Astrocyte (in vitro differentiated cells and primary cell): ENCODE measurements around the gene MYMK. TPM values are rescaled to one million over a fixed set of nuclear protein-coding genes. Genes with fewer than 3 reads are reported as not detected.
A peak's percentile ranks its signal among the peaks of the same experiment; 100 is the strongest.

ENCODE experiments used
- DNase-seq: peaks from one replicate; pipeline ENCODE4 v3.0.0-alpha.2; 2010; ENCODE audit warnings: low read depth
- FAIRE-seq: peaks from 2 replicates; lab custom pipeline; 2011; peaks lifted over from hg19 to GRCh38; lab: Jason Lieb, UNC
- H2AFZ ChIP-seq: 2 replicates; pipeline ENCODE4 v1.6.0; 2012; ENCODE audit warnings: low read depth, low read length, inconsistent platforms
- H3K27ac ChIP-seq: 2 replicates; pipeline ENCODE4 v1.5.1; 2011; ENCODE audit warnings: low read depth, low read length, inconsistent platforms
- H3K27me3 ChIP-seq: 2 replicates; pipeline ENCODE4 v1.6.0; 2011; ENCODE audit warnings: low read length, inconsistent platforms; ENCODE audit not compliant: insufficient read depth
- H3K36me3 ChIP-seq: 2 replicates; pipeline ENCODE4 v1.5.1; 2011; ENCODE audit warnings: low read length, inconsistent platforms; ENCODE audit not compliant: insufficient read depth
- H3K4me1 ChIP-seq: 2 replicates; pipeline ENCODE4 v1.5.1; 2011; ENCODE audit warnings: low read length, inconsistent platforms; ENCODE audit not compliant: insufficient read depth
- H3K4me2 ChIP-seq: 2 replicates; pipeline ENCODE4 v1.6.0; 2012; ENCODE audit warnings: low read length, inconsistent platforms
- H3K4me3 ChIP-seq: 2 replicates; pipeline ENCODE4 v1.5.1; 2011; ENCODE audit warnings: low read depth, mild to moderate bottlenecking, low read length, inconsistent platforms; ENCODE audit not compliant: insufficient read depth
- H3K79me2 ChIP-seq: 2 replicates; pipeline ENCODE4 v1.6.0; 2012; ENCODE audit warnings: mild to moderate bottlenecking, low read length, inconsistent platforms; ENCODE audit not compliant: insufficient read depth
- H3K9ac ChIP-seq: 2 replicates; pipeline ENCODE4 v1.6.0; 2012; ENCODE audit warnings: mild to moderate bottlenecking, low read length, inconsistent platforms
- H3K9me3 ChIP-seq: 2 replicates; pipeline ENCODE4 v1.5.1; 2012; ENCODE audit warnings: low read depth, mild to moderate bottlenecking, low read length, inconsistent platforms; ENCODE audit not compliant: insufficient read depth
- H4K20me1 ChIP-seq: 2 replicates; pipeline ENCODE4 v1.6.0; 2012; ENCODE audit warnings: low read length, inconsistent platforms; ENCODE audit not compliant: insufficient read depth
- H3K27ac Mint-ChIP-seq: one replicate; pipeline ENCODE4 v1.8.0; 2021; ENCODE audit warnings: mild to moderate bottlenecking, mixed read lengths; ENCODE audit not compliant: unreplicated experiment
- H3K27me3 Mint-ChIP-seq: one replicate; pipeline ENCODE4 v1.8.0; 2021; ENCODE audit warnings: low read depth, mixed read lengths; ENCODE audit not compliant: unreplicated experiment
- H3K36me3 Mint-ChIP-seq: one replicate; pipeline ENCODE4 v1.8.0; 2021; ENCODE audit warnings: low read depth, mixed read lengths; ENCODE audit not compliant: unreplicated experiment
- H3K4me1 Mint-ChIP-seq: one replicate; pipeline ENCODE4 v1.8.0; 2021; ENCODE audit warnings: low read depth, mixed read lengths; ENCODE audit not compliant: unreplicated experiment
- H3K4me3 Mint-ChIP-seq: one replicate; pipeline ENCODE4 v1.8.0; 2021; ENCODE audit warnings: mild to moderate bottlenecking, moderate library complexity, mixed read lengths; ENCODE audit not compliant: unreplicated experiment
- H3K9me3 Mint-ChIP-seq: one replicate; pipeline ENCODE4 v1.8.0; 2021; ENCODE audit warnings: mild to moderate bottlenecking, mixed read lengths; ENCODE audit not compliant: unreplicated experiment
- CTCF ChIP-seq: IDR thresholded peaks from 2 replicates; pipeline ENCODE4 v1.5.1; 2011; ENCODE audit warnings: low read depth, mild to moderate bottlenecking, inconsistent platforms, low read length, moderate library complexity; ENCODE audit not compliant: insufficient read depth
- EZH2 ChIP-seq: IDR thresholded peaks from 2 replicates; pipeline ENCODE4 v1.6.1; 2012; ENCODE audit warnings: mild to moderate bottlenecking, low read length, inconsistent platforms; ENCODE audit not compliant: insufficient read depth
- total RNA-seq: library from RNA; stranded (reverse); gene quantifications from 2 replicates; pipeline ENCODE4 v1.2.1, GENCODE V29; 2021

Gene MYMK
- total RNA-seq, 1 donor from 2014 or later = not detected

GRCh38 chr9:133505901-133506652 is 18.7 kb downstream of the MYMK start:
- no peak for FAIRE-seq
- Histone ChIP-seq H3K9ac (no peak overlapping the region), H3K79me2 (no peaks in the 10 kb centered on the region), H3K36me3 (no peaks in the 10 kb centered on the region), H3K27ac (no peak overlapping the region), H3K4me3 (no peak overlapping the region), H3K4me2 (no peak overlapping the region), H4K20me1 (no peaks in the 10 kb centered on the region), H2AFZ (no peak overlapping the region), H3K9me3 (peaks cover 7% of the 10 kb centered on the region), H3K4me1 (peaks cover 25% of the 10 kb centered on the region), H3K27me3 (peaks cover 4% of the 10 kb centered on the region)
- no peak overlapping the region for H3K27ac Mint-ChIP-seq
- H3K36me3 Mint-ChIP-seq = peaks cover under 1% of the 10 kb centered on the region
- H3K4me1 Mint-ChIP-seq = peaks cover 14% of the 10 kb centered on the region
- H3K27me3 Mint-ChIP-seq = peaks cover 18% of the 10 kb centered on the region
- TF ChIP-seq CTCF (no peak), EZH2 (no peak)
- DNase-seq = no peak
- H3K9me3 Mint-ChIP-seq = peaks cover 19% of the 10 kb centered on the region
- no peak overlapping the region for H3K4me3 Mint-ChIP-seq

- Histone ChIP-seq H2AFZ (no peak overlapping the region), H3K4me2 (no peak overlapping the region), H3K27ac (no peak overlapping the region), H4K20me1 (no peaks in the 10 kb centered on the region), H3K79me2 (no peaks in the 10 kb centered on the region), H3K4me1 (peaks cover 25% of the 10 kb centered on the region), H3K27me3 (peaks cover 4% of the 10 kb centered on the region), H3K9me3 (peaks cover 9% of the 10 kb centered on the region), H3K4me3 (no peak overlapping the region), H3K36me3 (no peaks in the 10 kb centered on the region), H3K9ac (no peak overlapping the region)
- Mint-ChIP-seq H3K27ac (peak overlapping the region; percentile 78), H3K36me3 (peaks cover 2% of the 10 kb centered on the region), H3K9me3 (peaks cover 20% of the 10 kb centered on the region), H3K4me3 (no peak overlapping the region), H3K27me3 (peaks cover 22% of the 10 kb centered on the region), H3K4me1 (peaks cover 14% of the 10 kb centered on the region)
- no peak for FAIRE-seq
- TF ChIP-seq EZH2 = no peak
- no peak for TF ChIP-seq CTCF
- DNase-seq = peak; percentile 25
These were observed 19.5 kb downstream of the MYMK start for GRCh38 chr9:133505186-133505830.

GRCh38 chr9:133502112-133502511 is 22.6 kb downstream of the MYMK start:
- no peak for FAIRE-seq
- Histone ChIP-seq H3K9me3 (peaks cover 9% of the 10 kb centered on the region), H2AFZ (no peak overlapping the region), H3K4me1 (peaks cover 12% of the 10 kb centered on the region), H3K4me3 (no peak overlapping the region), H4K20me1 (no peaks in the 10 kb centered on the region), H3K9ac (no peak overlapping the region), H3K79me2 (no peaks in the 10 kb centered on the region), H3K27me3 (peaks cover 12% of the 10 kb centered on the region), H3K27ac (no peak overlapping the region), H3K4me2 (no peak overlapping the region), H3K36me3 (no peaks in the 10 kb centered on the region)
- Mint-ChIP-seq H3K36me3 (peaks cover 2% of the 10 kb centered on the region), H3K9me3 (peaks cover 25% of the 10 kb centered on the region), H3K4me3 (no peak overlapping the region), H3K27me3 (peaks cover 36% of the 10 kb centered on the region), H3K4me1 (peaks cover 3% of the 10 kb centered on the region), H3K27ac (no peak overlapping the region)
- DNase-seq = no peak
- no peak for TF ChIP-seq CTCF
- no peak for TF ChIP-seq EZH2
